GM18498 (cell line): ENCODE measurements around the gene HNMT.
"Not testable (repeated sequence)": the region's sequence is repeated elsewhere in the genome, so short reads cannot be mapped to it uniquely, and the experiment has no call there.

ENCODE experiments used
- ATAC-seq: cut with Tn5 transposase; IDR thresholded peaks from one replicate; pipeline ENCODE4 v1.9.1; 2021; ENCODE audit warnings: mild to moderate bottlenecking, moderate library complexity; ENCODE audit not compliant: unreplicated experiment

Gene HNMT

GRCh38 chr2:138037090-138037489, 72.8 kb downstream of the HNMT start:
- no peak for ATAC-seq

- no peak for ATAC-seq
These were observed 76.3 kb downstream of the HNMT start for GRCh38 chr2:138040616-138041015.

- ATAC-seq = no peak
These were observed 78.0 kb downstream of the HNMT start for GRCh38 chr2:138042311-138042710.

- ATAC-seq = not testable (repeated sequence)
These were observed 79.3 kb downstream of the HNMT start for GRCh38 chr2:138043588-138043987.

GRCh38 chr2:138058427-138058826, 94.2 kb downstream of the HNMT start:
- no peak for ATAC-seq

- ATAC-seq = no peak
These were observed 95.4 kb downstream of the HNMT start for GRCh38 chr2:138059487-138060300.

- no peak for ATAC-seq
These were observed 96.0 kb downstream of the HNMT start for GRCh38 chr2:138060301-138060635.

GRCh38 chr2:138061961-138062360, 97.7 kb downstream of the HNMT start:
- no peak for ATAC-seq

GRCh38 chr2:138063181-138063580, 98.9 kb downstream of the HNMT start:
- no peak for ATAC-seq
